GM10847 (cell line): ENCODE measurements around the gene PLK1.

Source experiments
- POLR2A ChIP-seq: IDR thresholded peaks from 2 replicates; pipeline ENCODE4 v1.6.1; 2011; ENCODE audit not compliant: insufficient read length; ENCODE audit errors: extremely low read depth

Gene PLK1

DNA sequence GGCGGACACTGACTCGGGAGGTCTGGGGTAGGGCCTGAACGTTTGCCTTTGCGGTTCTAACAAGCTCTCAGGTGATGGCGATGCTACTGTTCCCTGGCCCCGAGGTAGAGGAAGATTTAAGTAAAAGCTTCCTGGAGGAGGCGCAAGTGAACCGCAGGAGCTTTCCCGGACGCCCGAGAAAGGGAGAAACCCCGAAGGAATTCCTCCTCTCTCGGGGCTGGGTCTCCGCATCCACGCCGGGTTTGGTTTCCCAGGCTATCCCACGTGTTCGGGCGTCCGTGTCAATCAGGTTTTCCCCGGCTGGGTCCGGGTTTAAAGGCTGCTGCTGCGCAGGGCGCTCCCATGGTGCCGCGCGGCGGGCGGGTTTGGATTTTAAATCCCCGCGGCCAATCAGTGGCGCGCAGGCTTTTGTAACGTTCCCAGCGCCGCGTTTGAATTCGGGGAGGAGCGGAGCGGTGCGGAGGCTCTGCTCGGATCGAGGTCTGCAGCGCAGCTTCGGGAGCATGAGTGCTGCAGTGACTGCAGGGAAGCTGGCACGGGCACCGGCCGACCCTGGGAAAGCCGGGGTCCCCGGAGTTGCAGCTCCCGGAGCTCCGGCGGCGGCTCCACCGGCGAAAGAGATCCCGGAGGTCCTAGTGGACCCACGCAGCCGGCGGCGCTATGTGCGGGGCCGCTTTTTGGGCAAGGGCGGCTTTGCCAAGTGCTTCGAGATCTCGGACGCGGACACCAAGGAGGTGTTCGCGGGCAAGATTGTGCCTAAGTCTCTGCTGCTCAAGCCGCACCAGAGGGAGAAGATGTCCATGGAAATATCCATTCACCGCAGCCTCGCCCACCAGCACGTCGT is at the start of gene PLK1:
TSS of gene PLK1 (plus strand) at position 460 of the 844 bp plus-strand sequence. CDS start at position 504, 44 bp downstream.
- TF ChIP-seq POLR2A = peak; percentile 48

DNA sequence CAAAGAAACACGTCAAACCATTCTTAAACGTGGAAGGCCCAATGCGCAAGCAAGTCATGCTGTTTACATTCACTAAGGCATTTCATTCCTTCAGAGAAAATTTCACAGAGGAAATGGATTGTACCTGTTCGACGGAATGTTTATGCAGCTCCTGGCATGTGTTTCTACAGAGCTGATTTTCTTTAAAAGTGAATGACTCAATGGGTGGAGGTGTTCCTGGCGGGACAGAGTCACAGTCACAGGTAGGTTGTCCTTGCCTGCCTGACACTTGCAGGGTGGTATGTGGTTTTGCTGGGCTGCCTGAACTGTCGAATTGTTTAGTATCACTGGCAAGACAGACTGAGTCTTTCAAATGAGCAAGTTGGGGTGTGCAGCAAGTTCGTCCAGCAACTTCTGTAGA is 49.2 kb upstream of the PLK1 start:
- TF ChIP-seq POLR2A = no peak

DNA sequence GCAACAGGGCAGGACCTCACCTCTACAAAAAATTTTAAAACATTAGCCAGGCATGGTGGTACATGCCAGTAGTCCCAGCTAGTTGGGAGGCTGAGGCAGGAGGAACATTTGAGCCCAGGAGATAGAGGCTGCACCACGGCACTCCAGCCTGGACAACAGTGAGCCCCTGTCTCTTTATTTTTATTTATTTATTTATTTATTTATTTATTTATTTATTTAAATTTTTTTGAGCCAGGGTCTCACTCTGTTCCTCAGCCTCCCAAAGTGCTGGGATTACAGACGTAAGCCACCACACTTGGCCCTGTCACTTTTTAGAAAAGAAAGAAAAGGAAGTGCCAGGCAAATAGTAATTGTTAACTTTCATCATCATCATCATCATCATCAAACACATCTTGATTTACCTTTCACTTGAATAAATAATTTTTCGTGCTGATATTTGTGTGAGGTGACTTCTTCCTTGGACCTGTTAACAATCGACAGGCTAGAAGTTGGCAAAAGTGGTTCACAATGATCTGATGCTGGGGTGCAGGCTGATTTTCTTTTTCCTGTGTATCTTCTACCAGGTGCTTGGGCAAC is 44.1 kb upstream of the PLK1 start:
- TF ChIP-seq POLR2A = no peak

DNA sequence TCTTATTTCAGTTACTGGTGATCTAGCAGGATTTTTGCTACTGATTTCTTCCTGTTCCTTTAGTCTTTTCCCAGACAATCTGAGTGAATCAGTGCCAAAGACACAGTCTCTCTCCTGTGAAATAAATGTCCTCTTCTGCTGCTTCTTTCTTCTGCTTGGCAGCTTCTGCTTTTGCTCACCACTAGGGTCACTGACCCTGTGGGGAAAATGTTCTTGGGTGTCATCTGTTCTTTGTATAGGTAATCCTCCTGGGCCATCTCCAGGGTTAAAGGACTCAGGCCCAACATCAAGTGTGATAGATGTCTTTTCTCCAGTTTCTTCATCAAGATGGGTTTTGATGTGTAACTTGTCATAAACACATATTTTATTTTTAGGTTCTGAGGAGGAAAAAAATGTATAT is 42.7 kb upstream of the PLK1 start:
- TF ChIP-seq POLR2A = no peak

DNA sequence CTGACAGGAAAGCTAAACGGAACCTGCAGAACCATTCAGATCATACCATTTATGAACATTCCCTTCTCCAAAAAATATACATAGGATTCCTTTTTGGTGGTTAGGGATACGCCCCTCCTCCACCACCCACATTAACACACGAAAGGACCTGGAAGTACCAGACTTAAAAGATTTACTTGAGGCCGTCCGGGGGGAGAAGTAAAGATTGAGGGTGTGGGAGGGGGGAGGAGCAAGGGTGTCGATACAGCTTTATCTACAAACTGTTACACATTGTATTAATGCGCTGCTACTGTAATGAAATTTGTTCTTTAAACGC is 38.1 kb upstream of the PLK1 start:
- TF ChIP-seq POLR2A = no peak

DNA sequence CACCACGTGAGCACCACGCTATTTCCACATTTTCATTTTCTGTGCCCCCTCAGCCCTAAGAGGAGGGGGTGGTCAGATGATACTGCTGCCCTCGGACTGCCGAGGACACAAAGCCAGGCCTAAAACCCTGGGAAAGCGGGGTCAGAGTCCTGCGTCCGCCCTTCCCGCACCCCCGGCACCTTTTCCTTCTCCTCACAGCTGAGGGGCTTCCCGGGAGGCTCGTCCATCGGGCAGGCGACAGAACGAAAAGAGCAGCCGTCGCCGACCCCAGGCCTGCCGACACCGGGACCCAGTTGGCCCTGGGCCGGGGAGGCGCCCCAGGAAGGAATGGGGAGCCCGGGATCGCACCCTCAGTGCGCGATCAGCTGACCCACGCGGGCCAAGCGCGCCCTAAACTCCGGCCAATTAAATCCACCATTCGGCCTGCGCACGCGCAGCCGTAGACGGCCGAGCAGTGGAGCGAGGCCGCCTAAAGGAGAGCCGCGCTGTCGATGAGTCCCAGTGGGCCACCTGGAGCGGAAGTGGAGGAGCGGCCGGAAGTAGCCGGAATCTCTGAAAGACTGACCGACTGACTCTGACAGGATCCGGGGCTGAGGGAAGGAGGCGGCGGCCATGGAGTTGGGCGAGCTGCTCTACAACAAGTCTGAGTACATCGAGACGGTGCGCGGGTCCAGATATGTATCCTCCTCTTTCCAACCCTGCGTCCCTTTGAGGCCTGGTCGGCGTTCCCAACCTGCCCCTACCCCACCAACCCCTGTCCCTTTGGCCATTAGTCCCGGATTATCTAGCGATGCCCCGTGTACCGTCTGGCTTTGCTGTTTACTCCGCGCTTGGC is 37.5 kb upstream of the PLK1 start, which contains the start of the genes DCTN5 and PALB2:
TSS of gene DCTN5 (plus strand) at position 536 of the 835 bp plus-strand sequence. CDS start at position 613, 77 bp downstream.
TSS of gene PALB2 (minus strand) at position 380 of the 835 bp plus-strand sequence. CDS start at position 227, 153 bp downstream.
- peak; percentile 76 for TF ChIP-seq POLR2A

DNA sequence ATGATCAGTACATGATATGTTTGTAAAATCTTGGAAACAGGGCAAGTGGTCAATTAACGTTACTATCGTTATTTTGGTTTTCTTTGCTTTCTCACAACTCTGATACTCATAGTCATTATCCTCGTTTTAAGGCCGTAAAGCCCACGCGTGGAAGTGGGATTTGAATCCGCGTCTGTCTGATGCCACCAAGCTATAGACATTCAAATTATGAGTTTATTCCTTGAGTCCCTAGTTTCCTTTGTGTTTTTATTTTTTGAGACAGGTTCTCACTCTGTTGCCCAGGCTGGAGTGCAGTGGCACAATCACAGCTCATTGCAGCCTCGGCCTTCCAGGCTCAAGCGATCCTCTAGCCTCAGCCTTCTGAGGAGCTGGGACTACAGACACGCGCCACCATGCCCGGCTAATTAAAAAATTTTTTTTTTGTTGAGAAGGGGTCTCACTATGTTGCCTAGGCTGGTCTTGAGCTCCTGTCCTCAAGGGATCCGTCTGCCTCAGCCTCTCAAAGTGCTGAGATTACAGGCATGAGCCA is 36.4 kb upstream of the PLK1 start:
- no peak for TF ChIP-seq POLR2A

DNA sequence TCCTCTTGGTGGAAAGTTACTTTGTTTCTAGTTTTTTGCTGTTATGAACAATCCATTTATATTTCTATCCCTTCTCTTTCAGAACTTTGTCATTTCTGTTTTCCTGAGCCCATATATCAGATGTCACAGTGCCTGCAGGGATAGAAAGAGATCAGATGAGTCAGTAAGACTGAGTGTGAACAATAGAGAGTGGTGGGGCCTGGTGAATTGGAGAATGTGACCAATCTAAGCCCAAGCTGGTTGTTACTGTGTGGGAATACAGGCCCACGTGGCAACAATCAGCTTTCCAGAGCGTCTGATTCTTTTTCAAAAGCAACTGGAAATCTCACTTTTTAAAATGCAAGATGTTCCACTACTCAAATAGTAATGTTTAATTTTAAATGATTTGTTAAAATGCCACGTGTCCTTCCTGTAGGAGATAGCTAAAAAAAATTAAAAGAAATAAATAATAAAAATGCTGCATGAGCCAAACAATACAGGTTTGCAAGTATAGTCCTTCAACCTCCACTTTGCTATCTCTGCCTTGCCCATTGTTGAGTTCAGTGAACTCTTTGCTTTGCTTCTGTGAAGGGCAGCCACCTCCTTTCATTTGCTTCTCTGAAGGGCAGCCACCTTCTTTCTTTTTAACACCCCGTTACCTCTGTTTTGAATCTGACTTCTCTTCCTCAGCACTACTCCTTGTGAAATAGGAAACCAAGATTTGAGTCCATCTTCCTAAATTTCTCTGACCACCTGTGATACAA is 27.8 kb upstream of the PLK1 start:
- TF ChIP-seq POLR2A = no peak

DNA sequence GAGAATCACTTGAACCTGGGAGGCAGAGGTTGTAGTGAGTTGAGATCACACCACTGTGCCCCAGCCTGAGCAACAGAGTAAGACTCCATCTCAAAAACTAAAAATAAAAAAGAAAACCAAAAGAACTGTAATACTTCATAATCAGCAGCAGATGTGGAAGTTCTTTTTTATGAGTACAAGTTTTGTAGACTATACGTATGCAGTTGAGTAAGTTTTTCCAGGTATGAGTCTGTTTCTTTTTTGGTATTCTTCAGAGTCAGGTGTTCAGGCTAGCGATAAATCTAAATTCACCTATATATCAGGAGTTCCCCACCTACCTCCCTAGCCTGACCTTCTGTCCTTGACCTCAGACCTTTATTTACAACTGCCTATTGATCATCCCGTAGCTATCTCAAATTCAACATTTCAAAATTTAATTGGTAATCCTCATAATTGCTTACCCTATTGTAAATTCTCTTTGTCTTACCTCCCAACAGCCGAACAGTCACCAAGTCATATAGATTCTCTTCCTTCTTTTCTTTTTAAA is 26.7 kb upstream of the PLK1 start:
- TF ChIP-seq POLR2A = no peak

DNA sequence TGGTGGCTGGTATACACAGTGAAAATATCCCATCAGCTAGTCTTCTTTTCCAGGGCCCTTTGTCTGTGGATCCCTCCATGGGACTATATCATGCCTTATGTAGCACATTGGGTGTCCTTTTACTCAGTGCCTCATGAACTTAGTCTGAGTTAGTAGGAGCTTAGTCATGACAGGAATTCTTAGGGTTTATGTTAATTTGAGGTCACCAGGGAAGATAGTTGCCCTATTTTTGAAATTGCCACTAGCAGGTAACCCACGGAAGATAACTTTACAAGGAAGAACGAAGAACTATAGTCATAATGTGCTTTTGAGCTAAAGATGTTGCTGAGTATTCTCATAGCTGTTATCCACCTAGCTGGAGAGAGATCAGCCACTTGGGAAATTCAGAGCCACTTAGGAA is 14.8 kb upstream of the PLK1 start:
- no peak for TF ChIP-seq POLR2A

DNA sequence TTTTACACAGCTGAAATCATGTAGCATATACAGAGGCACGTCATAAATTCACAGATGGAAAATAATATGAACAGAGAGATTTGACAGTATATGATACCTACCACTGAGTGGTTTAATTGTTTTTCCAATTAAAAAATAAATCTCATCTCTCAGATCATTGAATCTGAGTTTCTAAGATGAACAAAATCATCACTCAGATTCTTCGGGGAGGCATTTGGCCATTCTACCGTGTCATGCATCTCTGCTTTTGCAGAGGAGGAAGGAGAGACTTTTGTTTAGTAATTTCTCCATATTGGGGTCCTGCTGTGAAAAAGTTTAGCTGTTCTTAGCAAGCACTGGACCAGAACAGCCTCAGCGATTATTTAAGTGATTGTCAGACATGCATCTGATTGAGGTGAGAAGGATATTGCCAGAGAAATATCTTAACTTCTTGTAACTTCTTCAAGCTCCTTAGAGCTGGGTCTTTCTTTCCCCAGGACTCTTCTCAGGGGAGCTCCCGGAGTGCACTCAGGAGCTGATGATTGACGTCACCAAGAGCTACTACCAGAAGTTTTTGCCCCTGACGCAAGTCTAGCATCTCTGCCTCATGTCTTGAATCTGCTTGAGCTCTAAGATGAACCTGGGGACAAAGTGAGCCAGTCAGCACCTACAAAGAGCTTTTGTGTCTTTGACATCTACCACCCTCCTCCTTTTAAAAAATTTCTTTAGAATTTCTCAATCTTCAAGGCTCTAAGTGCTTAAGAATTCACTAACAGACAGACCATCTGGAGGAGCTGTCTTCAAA is 11.9 kb upstream of the PLK1 start:
- TF ChIP-seq POLR2A = no peak

DNA sequence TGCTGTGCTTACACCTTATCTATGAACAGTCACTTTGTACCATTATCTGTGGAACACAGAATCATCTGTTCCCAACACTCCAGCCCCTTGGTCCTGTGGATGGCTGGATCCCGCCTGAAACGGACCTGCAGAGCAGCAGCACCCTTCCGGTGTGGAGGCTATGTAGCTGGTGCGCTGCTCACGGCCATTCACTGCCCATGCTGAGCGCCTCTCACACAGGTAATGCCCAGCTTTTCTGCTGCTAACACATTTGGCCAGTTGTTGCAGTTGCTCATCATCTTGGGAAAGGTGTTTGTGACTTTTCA is 11.4 kb upstream of the PLK1 start:
- TF ChIP-seq POLR2A = no peak

DNA sequence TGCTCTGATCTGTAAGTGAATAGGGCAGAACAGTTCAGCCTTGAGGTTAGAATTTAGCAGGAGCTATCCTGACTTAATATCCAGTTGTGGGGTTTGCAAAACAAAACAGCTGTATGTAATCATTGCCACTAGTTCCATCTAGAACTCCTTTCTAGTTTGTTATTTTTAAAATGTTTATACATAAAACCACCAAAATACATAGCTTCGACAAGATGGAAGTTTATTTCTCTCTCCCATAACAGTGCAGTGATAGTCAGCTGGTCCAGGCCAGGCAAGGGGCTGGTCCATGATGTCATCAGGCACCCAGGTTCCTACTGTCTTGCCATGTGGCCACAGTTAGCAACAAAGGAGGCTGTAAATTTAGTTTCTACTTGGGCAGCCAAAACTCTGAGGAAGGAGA is 10.5 kb upstream of the PLK1 start:
- TF ChIP-seq POLR2A = no peak

DNA sequence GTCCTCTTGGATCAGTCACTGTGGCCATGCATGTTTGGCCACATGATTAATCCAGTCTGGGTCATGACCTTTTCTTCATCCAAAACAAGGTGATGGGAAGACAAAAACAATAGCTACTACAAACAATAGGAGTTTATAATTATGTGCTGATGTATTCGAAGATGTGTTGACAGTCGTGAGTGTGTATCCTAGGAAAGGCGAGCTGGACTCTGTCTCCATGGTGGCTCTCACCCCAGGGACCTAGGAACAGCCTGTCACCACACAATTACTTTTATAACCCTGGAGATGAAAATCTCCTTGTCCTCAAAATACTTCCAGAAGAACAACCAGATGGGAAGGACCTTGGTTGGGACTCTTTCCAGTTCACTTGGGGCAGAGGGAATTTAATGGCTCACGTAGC is 9.8 kb upstream of the PLK1 start:
- no peak for TF ChIP-seq POLR2A
